Upper lobe of left lung (tissue), 6 donors: ENCODE data around the gene RELB. TPM values are rescaled to one million over a fixed set of nuclear protein-coding genes. Genes with fewer than 3 reads are reported as not detected.

Experiments used
- ATAC-seq, 2 donors: fragments of 200-7000 bp; cut with Tn5 transposase; one replicate each; pipeline ENCODE4 v1.9.1; 2022; ENCODE audit warnings: mild to moderate bottlenecking in 2 of 2, moderate library complexity in 2 of 2; ENCODE audit not compliant: low FRiP score in 2 of 2
- DNase-seq, 2 donors: peaks; one replicate each; pipeline ENCODE4 v3.0.0-alpha.2; 2019 to 2020
- H3K27ac ChIP-seq, 4 donors: fragments of 200-600 bp; sonication (generic); one replicate each; pipeline ENCODE4 v1.5.1; 2016 to 2019
- H3K27me3 ChIP-seq, 4 donors: fragments of 200-600 bp; sonication (generic); one replicate each; pipeline ENCODE4 v1.5.1; 2017 to 2019
- H3K36me3 ChIP-seq, 4 donors: fragments of 200-600 bp; sonication (generic); one replicate each; pipeline ENCODE4 v1.5.1; 2016 to 2019
- H3K4me1 ChIP-seq, 4 donors: fragments of 200-600 bp; sonication (generic); one replicate each; pipeline ENCODE4 v1.5.1; 2018 to 2019
- H3K4me3 ChIP-seq, 4 donors: fragments of 200-600 bp; sonication (generic); one replicate each; pipeline ENCODE4 v1.5.1; 2017 to 2019; ENCODE audit warnings: mild to moderate bottlenecking in 2 of 4, moderate library complexity in 1 of 4
- H3K9me3 ChIP-seq, 4 donors: fragments of 200-600 bp; sonication (generic); one replicate each; pipeline ENCODE4 v1.5.1; 2018 to 2019
- CTCF ChIP-seq, 6 experiments: fragments of 450-650 bp in 4 of 6; fragments of 200-600 bp in 2 of 6; sonication (generic) in 2 of 6; IDR thresholded peaks; one replicate each; pipeline ENCODE4 v1.5.1; 2016 to 2019; ENCODE audit warnings: antibody characterized with exemption in 6 of 6
- EP300 ChIP-seq, 4 donors: sonication (generic); formaldehyde crosslinking; IDR thresholded peaks; one replicate each; pipeline ENCODE4 v1.5.1; 2017; ENCODE audit warnings: antibody characterized with exemption in 4 of 4, control low read depth in 2 of 4
- POLR2A ChIP-seq, 4 donors: fragments of 450-650 bp; IDR thresholded peaks; one replicate each; pipeline ENCODE4 v1.5.1; 2016 to 2017; ENCODE audit warnings: antibody characterized with exemption in 4 of 4, mild to moderate bottlenecking in 2 of 4
- POLR2AphosphoS5 ChIP-seq, 2 donors: sonication (generic); formaldehyde crosslinking; IDR thresholded peaks; one replicate each; pipeline ENCODE4 v1.5.1; 2017; ENCODE audit warnings: antibody characterized with exemption in 2 of 2
- WGBS, 2 donors: methylation state at CpG; one replicate each; pipeline ENCODE4 v1.1.5; 2017 to 2018; 5-methylcytosine and 5-hydroxymethylcytosine counted together
- total RNA-seq, 6 donors: library from RNA; depleted of rRNA in 4 of 6; stranded (reverse); fragments of >200 nt in 4 of 6; gene quantifications; one replicate each; pipeline versions ENCODE4 v1.1.0 to v1.2.1, GENCODE V29; 2016 to 2021
- donor health status: DM: no; HTN: no; CAD: no; lungs with moderate emphysema.
- donor health status: DM: no; HTN: yes; CAD: no; lungs with severe emphysema.

RELB gene
- total RNA-seq, 6 donors from 2014 or later, result 4.0 to 31.1 (median 18.1) TPM

- H3K4me3 ChIP-seq, result no peak overlapping the region
- TF ChIP-seq EP300 (IDR thresholded peaks at IDR 0.05) (no peak), POLR2AphosphoS5 (IDR thresholded peaks at IDR 0.05) (no peak), CTCF (IDR thresholded peaks at IDR 0.05) (no peak), POLR2A (IDR thresholded peaks at IDR 0.05) (no peak)
- H3K27me3 ChIP-seq, result no peaks in the 10 kb centered on the region
- peaks cover 8 to 15% (median 11%) of the 10 kb centered on the region in 4 donors for H3K4me1 ChIP-seq
- H3K27ac ChIP-seq, result no peak overlapping the region
- peaks cover 0 to 28% (median 9%) of the 10 kb centered on the region in 4 donors for H3K36me3 ChIP-seq
- no peak for DNase-seq
- WGBS, 2 donors, result 97 to 98% methylated on average over 4 of the region's 4 CpGs
- no peak for ATAC-seq
- no peaks in the 10 kb centered on the region for H3K9me3 ChIP-seq
Observed at GRCh38 chr19:45003485-45003884, 2.2 kb downstream of the RELB start.

- TF ChIP-seq POLR2A (IDR thresholded peaks at IDR 0.05) (no peak), POLR2AphosphoS5 (IDR thresholded peaks at IDR 0.05) (no peak), CTCF (IDR thresholded peaks at IDR 0.05) (no peak), EP300 (IDR thresholded peaks at IDR 0.05) (no peak)
- Histone ChIP-seq H3K36me3 (peaks cover 0 to 29% (median 11%) of the 10 kb centered on the region in 4 donors), H3K27me3 (no peaks in the 10 kb centered on the region), H3K4me3 (no peak overlapping the region), H3K4me1 (peaks cover 8 to 13% (median 10%) of the 10 kb centered on the region in 4 donors), H3K9me3 (no peaks in the 10 kb centered on the region), H3K27ac (no peak overlapping the region)
- 89 to 95% methylated on average over 9 of the region's 9 CpGs for WGBS, 2 donors
- DNase-seq (no peak), ATAC-seq (no peak)
Observed at GRCh38 chr19:45005787-45006186, 4.5 kb downstream of the RELB start.

- WGBS, 2 donors, result 60 to 88% methylated on average over 2 to 10 of the region's 10 CpGs
- DNase-seq (no peak), ATAC-seq (no peak)
- TF ChIP-seq POLR2A (IDR thresholded peaks at IDR 0.05) (no peak), CTCF (IDR thresholded peaks at IDR 0.05) (no peak), EP300 (IDR thresholded peaks at IDR 0.05) (no peak), POLR2AphosphoS5 (IDR thresholded peaks at IDR 0.05) (no peak)
- Histone ChIP-seq H3K27me3 (no peaks in the 10 kb centered on the region), H3K36me3 (peaks cover 0 to 46% (median 24%) of the 10 kb centered on the region in 4 donors), H3K9me3 (no peaks in the 10 kb centered on the region), H3K4me1 (no peaks in the 10 kb centered on the region), H3K4me3 (no peak overlapping the region), H3K27ac (no peak overlapping the region)
Observed at GRCh38 chr19:45008552-45008951, 7.3 kb downstream of the RELB start.

GRCh38 chr19:45009625-45010255 is 8.5 kb downstream of the RELB start:
- Histone ChIP-seq H3K36me3 (peaks cover 0 to 49% (median 29%) of the 10 kb centered on the region in 4 donors), H3K9me3 (no peaks in the 10 kb centered on the region), H3K27ac (no peak overlapping the region), H3K4me1 (no peaks in the 10 kb centered on the region), H3K27me3 (no peaks in the 10 kb centered on the region), H3K4me3 (no peak overlapping the region)
- no peak for ATAC-seq
- TF ChIP-seq POLR2AphosphoS5 (IDR thresholded peaks at IDR 0.05) (no peak), POLR2A (IDR thresholded peaks at IDR 0.05) (no peak), EP300 (IDR thresholded peaks at IDR 0.05) (no peak), CTCF (IDR thresholded peaks at IDR 0.05) (no peak)
- WGBS, 2 donors, result 89 to 90% methylated on average over 8 to 9 of the region's 9 CpGs
- DNase-seq, result no peak

GRCh38 chr19:45010306-45010705 is 9.0 kb downstream of the RELB start:
- no peaks in the 10 kb centered on the region for H3K9me3 ChIP-seq
- 71 to 74% methylated on average over 6 of the region's 6 CpGs for WGBS, 2 donors
- H3K36me3 ChIP-seq, result peaks cover 0 to 53% (median 29%) of the 10 kb centered on the region in 4 donors
- H3K4me3 ChIP-seq, result no peak overlapping the region
- DNase-seq (no peak), ATAC-seq (no peak)
- H3K27ac ChIP-seq, result no peak overlapping the region
- no peaks in the 10 kb centered on the region for H3K4me1 ChIP-seq
- TF ChIP-seq EP300 (IDR thresholded peaks at IDR 0.05), result no peak
- no peak for TF ChIP-seq CTCF (IDR thresholded peaks at IDR 0.05)
- TF ChIP-seq POLR2A (IDR thresholded peaks at IDR 0.05), result no peak
- no peak for TF ChIP-seq POLR2AphosphoS5 (IDR thresholded peaks at IDR 0.05)
- H3K27me3 ChIP-seq, result no peaks in the 10 kb centered on the region
